Measurements from ENCODE around the gene ABHD16A. TPM values are rescaled to one million over a fixed set of nuclear protein-coding genes. Genes with fewer than 3 reads are reported as not detected.

The ABHD16A gene
- polyA plus RNA-seq, 1 experiment = 53.3 TPM

DNA sequence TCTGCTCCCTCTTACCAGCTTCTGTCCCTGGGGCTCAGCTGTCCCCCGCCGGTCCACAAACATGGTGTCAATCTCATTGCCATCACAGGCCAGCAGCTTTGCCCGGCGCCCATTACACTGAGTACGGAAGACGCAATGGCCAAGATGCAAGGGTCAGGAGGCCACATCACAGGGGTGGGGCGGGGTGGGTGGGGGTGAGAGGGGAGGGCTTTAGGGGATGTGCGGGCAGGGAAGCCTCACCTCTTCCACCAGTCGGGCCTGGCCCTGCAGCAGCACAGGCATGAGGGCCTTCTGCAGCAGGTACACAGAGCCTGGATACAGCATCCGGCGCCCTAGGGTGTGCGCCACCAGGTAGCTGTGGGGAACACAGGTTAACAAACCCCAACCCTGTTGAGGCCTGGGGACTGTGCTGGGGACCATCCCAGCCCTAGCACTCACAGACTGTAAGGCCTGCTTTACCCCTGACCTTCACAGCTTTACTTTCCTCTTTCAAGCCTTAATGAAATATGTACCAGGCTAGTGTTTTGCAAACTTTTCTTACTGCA is 11.5 kb downstream of the ABHD16A start:
- no peak for DNase-seq (ENCODE audit: low read depth)
- ChIA-PET POLR2A (no interaction called here), CTCF (interaction anchor here (1.6 to 2.1 kb wide), 2 partner anchors 10 to 38 kb away, joined by 6 to 12 read pairs; partner anchors contain the start of genes DDAH2 and LY6G5C)
- TF ChIP-seq CTCF (IDR thresholded peaks at IDR 0.05; ENCODE audit: insufficient read depth, low read depth, low read length) = no peak
- Histone ChIP-seq H3K27me3 (ENCODE audit: control insufficient read depth, insufficient read depth, low read length) (no peaks in the 10 kb centered on the region), H3K4me3 (ENCODE audit: low read depth, low read length) (no peak overlapping the region), H3K36me3 (ENCODE audit: control insufficient read depth, insufficient read depth, low read length) (peaks cover 45% of the 10 kb centered on the region)

DNA sequence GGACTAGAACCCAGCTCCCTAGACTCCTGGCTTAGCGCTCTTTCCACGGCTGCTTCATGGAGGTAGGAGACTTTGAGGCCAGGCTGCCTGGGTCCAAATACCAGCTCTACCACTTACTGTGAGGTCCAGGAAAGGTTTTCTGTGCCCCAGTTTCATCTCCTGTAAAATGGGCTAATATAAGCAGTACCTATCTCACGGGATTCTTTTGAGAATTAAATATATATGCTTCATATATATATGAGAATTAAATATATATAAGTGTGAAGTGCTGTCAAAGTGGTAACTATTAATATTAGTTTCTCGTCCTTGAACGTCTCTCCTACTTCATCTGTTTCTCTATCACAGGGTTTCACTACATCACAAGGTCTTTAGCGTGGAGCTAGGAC is 12.1 kb downstream of the ABHD16A start:
- no peak for TF ChIP-seq CTCF (IDR thresholded peaks at IDR 0.05; ENCODE audit: insufficient read depth, low read depth, low read length)
- DNase-seq (ENCODE audit: low read depth) = no peak
- no peak overlapping the region for H3K4me3 ChIP-seq (ENCODE audit: low read depth, low read length)
- no peaks in the 10 kb centered on the region for H3K27me3 ChIP-seq (ENCODE audit: control insufficient read depth, insufficient read depth, low read length)
- ChIA-PET POLR2A (no interaction called here), CTCF (interaction anchor here (1.6 to 2.2 kb wide), 3 partner anchors 10 to 79 kb away, joined by 6 to 12 read pairs (median 8); partner anchors contain the start of genes DDAH2 and LY6G5C)
- peaks cover 46% of the 10 kb centered on the region for H3K36me3 ChIP-seq (ENCODE audit: control insufficient read depth, insufficient read depth, low read length)

DNA sequence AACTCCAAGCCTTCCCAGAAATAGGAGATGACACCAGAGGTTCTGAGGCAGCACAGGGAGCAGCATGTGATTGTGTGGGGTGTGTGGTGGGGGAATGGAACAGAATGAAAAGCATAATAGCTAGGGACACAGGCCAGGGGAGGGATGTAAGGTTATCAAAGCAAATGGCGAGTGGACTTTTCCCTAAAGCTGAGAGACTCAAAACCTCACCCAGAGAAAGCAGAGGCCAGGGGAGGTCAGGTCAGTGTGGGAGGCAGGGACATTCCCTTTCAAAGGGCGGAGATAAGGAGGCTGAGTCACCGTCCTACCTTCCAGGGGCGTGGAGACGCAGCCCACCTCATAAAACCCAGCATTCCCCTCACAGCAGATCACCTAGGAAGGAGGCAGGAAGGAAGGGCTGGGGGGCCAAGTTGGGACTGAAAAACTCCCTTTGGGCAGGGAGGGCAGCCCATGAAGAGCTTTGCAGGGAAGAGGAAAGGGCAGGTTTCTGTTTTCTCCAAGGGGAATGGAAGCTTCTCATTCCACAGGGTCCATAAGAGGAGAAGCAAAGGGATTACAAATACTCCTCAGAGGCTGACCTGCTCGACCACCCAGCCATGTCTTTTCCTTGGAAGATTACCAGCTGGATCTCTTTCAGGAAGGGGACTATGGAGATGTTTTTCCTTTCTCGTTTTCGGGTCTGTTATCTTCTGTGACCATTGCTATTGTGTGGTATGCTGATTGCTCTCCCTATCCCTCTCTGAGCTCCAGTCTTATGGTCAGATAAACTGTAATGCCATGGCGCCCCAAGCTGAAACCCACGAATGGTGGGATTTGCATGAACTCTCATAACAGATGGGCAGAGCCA is 12.7 kb downstream of the ABHD16A start:
- DNase-seq (ENCODE audit: low read depth) = no peak
- peaks cover 49% of the 10 kb centered on the region for H3K36me3 ChIP-seq (ENCODE audit: control insufficient read depth, insufficient read depth, low read length)
- no peaks in the 10 kb centered on the region for H3K27me3 ChIP-seq (ENCODE audit: control insufficient read depth, insufficient read depth, low read length)
- ChIA-PET POLR2A (no interaction called here), CTCF (interaction anchor here (0.9 to 2.2 kb wide), 5 partner anchors 9 to 79 kb away, joined by 3 to 12 read pairs (median 6); partner anchors contain the start of genes ABHD16A, DDAH2 and LY6G5C)
- no peak for TF ChIP-seq CTCF (IDR thresholded peaks at IDR 0.05; ENCODE audit: insufficient read depth, low read depth, low read length)
- no peak overlapping the region for H3K4me3 ChIP-seq (ENCODE audit: low read depth, low read length)

DNA sequence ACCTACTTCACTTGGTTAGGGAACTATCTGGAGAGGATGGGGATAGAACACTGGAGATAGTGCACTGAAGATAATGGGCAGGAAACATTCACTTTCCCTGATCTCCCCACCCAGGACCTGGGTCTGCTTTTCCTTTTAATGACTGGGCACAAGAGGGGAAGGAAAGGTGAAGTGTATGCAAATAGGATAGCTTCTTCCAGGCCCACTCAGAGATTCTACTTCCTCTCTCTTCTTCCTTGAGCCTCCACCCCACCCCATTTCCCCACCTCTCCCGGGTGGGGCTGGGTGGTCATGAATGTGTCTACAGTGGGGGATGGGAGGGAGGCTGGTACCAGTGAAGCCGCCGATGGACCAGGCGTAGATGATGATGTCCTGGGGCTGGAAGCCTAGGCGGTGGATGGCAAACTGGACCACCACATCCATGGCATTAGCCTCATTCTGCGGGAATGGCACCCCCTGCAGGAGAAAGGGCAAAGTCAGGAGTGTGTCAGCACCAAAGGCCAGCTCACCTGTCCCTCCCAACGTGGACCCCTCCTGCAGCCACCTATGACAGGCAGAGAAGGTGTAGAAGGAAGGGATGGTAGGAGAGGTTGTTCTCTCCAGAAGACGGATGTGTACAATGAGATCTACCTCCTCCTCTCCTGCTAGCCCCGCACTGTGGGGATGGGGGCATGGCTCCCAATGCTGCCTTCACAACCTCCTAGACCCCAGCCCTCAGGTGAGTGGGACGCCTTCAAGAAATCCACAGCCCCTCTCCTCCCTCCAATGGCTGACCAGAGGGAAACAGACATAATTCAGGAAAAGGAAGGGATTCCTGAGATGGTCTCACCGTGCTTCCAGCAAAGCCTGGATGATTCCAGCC is 13.6 kb downstream of the ABHD16A start:
- no peak overlapping the region for H3K4me3 ChIP-seq (ENCODE audit: low read depth, low read length)
- CTCF ChIA-PET = interaction anchor here (0.9 to 2.2 kb wide), 4 partner anchors 13 to 80 kb away, joined by 3 to 8 read pairs (median 5); partner anchors contain the start of genes ABHD16A and DDAH2
- TF ChIP-seq CTCF (IDR thresholded peaks at IDR 0.05; ENCODE audit: insufficient read depth, low read depth, low read length) = peak; percentile 50
- no peaks in the 10 kb centered on the region for H3K27me3 ChIP-seq (ENCODE audit: control insufficient read depth, insufficient read depth, low read length)
- H3K36me3 ChIP-seq (ENCODE audit: control insufficient read depth, insufficient read depth, low read length) = peaks cover 46% of the 10 kb centered on the region
- no peak for DNase-seq (ENCODE audit: low read depth)
- POLR2A ChIA-PET = no interaction called here

Data from BJ (cell line).